Activated CD8-positive, alpha-beta memory T cell treated with anti-CD3 and anti-CD28 coated beads, Interleukin-2, amount 10 ng/mL, durations not matched to agents 7 days and 5 days (primary cell): ENCODE results near the gene ASPRV1. TPM values are rescaled to one million over a fixed set of nuclear protein-coding genes. Genes with fewer than 3 reads are reported as not detected.

Experiments
- ATAC-seq: fragments of 150-1000 bp; cut with Tn5 transposase; one replicate; pipeline ENCODE4 v1.10.0; 2021; ENCODE audit warnings: moderate library complexity
- CTCF ChIA-PET: fragments of 350-600 bp; sonication (Branson Sonifier 250); formaldehyde crosslinking; loops from one replicate; lab custom pipeline; 2021; ENCODE audit warnings: antibody characterized with exemption; lab: Charles Lee
- DNase-seq: peaks from one replicate; pipeline ENCODE4 v3.0.0-alpha.2; 2020
- H3K27ac Mint-ChIP-seq: one replicate; pipeline ENCODE4 v1.8.0; 2021; ENCODE audit warnings: mild to moderate bottlenecking, mixed read lengths
- H3K27me3 Mint-ChIP-seq: one replicate; pipeline ENCODE4 v1.8.0; 2021; ENCODE audit warnings: mixed read lengths
- H3K36me3 Mint-ChIP-seq: one replicate; pipeline ENCODE4 v1.8.0; 2021; ENCODE audit warnings: mild to moderate bottlenecking, mixed read lengths
- H3K4me1 Mint-ChIP-seq: one replicate; pipeline ENCODE4 v1.8.0; 2021; ENCODE audit warnings: mixed read lengths
- H3K4me3 Mint-ChIP-seq: one replicate; pipeline ENCODE4 v1.8.0; 2021; ENCODE audit warnings: mild to moderate bottlenecking, moderate library complexity, mixed read lengths
- H3K9me3 Mint-ChIP-seq: one replicate; pipeline ENCODE4 v1.8.0; 2022; ENCODE audit warnings: low read depth, mixed read lengths
- total RNA-seq, 2 experiments: library from RNA; stranded (reverse); gene quantifications; one replicate each; pipeline ENCODE4 v1.2.3, GENCODE V29; 2021

Gene ASPRV1
- total RNA-seq, 2 experiments from 2014 or later = 1.3 to 1.8 TPM

DNA sequence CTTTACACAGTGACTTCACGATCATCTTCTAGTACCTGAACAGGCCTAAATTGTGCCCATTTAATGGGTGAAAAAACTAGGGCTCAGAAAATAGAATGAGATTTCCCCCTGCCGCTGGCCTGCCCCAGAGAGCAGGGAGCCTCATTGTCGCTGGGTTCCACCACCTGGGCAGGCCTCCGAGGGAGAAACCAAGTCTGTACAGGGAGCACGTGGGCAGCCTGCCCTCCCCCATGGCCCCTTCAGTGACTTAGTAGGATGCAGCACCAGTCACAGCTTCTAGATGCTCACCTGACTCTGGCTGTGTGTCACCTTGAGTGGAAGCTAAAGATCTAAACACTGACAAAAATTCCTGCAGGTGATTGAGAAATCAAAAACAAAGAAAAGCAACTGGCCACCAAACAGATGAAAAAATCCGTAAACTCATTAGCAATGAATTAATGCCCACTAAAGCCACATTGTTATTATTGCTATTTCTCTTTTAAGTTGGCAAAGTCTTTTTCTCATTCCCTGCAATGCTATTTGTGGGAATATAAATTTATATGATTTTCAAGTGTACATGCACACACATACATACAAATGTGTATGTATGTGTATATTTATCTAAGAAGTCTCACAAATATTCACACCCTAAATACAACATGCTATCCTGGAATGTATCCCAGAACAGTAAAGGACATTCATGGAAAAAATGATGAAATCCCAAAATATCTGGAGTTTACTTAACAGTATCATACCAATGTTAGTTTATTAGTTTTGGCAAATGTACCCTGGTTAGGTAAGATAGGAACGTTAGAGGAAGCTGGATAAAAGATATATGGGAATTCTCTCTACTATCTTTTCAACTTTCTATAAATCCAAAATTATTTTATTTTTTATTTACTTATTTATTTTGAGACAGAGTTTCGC lies 18.7 kb upstream of the ASPRV1 start:
- H3K27ac Mint-ChIP-seq = no peak overlapping the region
- H3K4me1 Mint-ChIP-seq = no peaks in the 10 kb centered on the region
- CTCF ChIA-PET = no interaction called here
- no peaks in the 10 kb centered on the region for H3K36me3 Mint-ChIP-seq
- H3K27me3 Mint-ChIP-seq = no peaks in the 10 kb centered on the region
- H3K9me3 Mint-ChIP-seq = no peaks in the 10 kb centered on the region
- H3K4me3 Mint-ChIP-seq = no peak overlapping the region
- DNase-seq (no peak), ATAC-seq (no peak)

DNA sequence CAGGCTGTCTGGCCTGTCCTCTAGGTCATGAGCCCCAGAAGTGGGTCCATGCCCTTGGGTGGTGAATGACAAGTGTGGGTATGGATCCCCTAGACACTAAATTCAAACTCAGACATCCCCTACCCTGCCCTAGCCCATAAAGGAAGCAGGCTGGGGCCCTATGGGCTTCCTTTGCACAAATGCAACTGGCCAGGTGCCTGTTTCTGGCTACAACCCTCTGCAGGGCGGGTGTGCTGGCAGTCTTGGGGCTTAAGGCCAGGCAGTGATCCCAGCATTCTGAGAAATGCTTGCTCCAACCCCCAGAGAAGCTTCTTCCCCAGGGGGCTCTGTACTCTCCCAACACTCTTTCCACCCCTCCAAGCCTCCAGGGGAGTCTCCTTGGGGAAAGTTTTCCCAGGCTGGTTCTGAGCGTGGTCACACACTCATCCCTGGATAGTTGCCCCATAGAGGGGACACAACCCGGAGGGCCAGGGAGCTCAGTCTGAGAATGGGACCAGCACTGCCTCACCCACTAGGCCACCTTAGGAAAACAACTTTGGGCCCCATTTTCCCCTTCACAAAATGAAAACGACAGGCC lies 16.6 kb upstream of the ASPRV1 start:
- Mint-ChIP-seq H3K4me3 (no peak overlapping the region), H3K27me3 (no peaks in the 10 kb centered on the region), H3K36me3 (no peaks in the 10 kb centered on the region), H3K9me3 (no peaks in the 10 kb centered on the region), H3K27ac (no peak overlapping the region), H3K4me1 (no peaks in the 10 kb centered on the region)
- ATAC-seq (no peak), DNase-seq (no peak)
- CTCF ChIA-PET = no interaction called here

DNA sequence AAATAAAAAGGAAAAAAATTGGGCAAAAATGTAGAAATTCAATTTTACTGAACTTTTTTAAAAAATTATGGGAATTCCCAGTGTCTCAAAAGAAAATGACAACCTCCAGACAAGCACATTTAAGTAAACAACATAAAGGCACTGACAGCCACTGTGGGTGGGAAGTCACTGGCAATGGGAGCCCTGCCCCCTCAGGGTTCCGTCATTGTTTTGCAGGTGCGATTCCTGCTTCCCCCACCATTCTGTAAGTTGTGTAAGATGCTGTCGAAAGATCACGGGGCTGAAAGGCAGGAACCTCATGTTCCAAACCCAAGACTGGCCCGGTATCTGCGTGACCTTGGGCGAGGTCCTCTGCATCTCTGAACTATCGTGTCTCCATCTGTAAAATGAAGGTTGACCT lies 15.8 kb upstream of the ASPRV1 start:
- H3K4me1 Mint-ChIP-seq = no peaks in the 10 kb centered on the region
- H3K27me3 Mint-ChIP-seq = no peaks in the 10 kb centered on the region
- CTCF ChIA-PET = no interaction called here
- no peak for ATAC-seq
- no peak overlapping the region for H3K27ac Mint-ChIP-seq
- DNase-seq = no peak
- H3K4me3 Mint-ChIP-seq = no peak overlapping the region
- no peaks in the 10 kb centered on the region for H3K9me3 Mint-ChIP-seq
- no peaks in the 10 kb centered on the region for H3K36me3 Mint-ChIP-seq

DNA sequence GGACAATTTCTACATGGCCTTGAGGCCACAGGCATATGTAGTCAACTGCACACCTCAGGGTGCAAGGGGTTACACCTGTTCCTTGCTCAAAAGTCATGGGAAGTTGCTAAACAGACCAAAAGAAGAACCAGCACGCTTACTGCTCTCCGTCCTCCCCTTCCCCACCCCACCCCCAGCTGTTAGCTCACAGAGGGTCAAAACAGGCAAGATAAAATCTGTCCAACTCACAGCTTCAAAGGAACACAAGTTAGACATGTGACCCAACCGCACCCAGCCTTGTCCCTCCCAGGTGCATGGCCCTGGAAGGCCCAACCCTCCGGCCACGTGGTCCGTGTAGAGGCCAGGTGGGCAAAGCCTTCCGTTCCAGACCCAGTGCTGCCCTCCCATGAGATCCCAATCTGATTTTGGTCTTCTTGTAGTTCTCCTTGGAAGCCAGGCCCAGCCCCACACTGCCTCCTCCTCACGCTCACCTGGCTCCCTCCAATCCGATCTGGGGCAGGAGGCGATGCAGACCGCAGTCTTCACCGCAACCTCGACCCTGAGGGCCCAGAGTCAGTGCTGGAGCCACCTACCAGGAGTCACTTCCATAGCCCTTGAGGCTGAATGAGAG lies 14.5 kb upstream of the ASPRV1 start:
- ATAC-seq (no peak), DNase-seq (no peak)
- CTCF ChIA-PET = no interaction called here
- no peaks in the 10 kb centered on the region for H3K27me3 Mint-ChIP-seq
- no peaks in the 10 kb centered on the region for H3K4me1 Mint-ChIP-seq
- H3K27ac Mint-ChIP-seq = no peak overlapping the region
- H3K36me3 Mint-ChIP-seq = no peaks in the 10 kb centered on the region
- H3K9me3 Mint-ChIP-seq = no peaks in the 10 kb centered on the region
- H3K4me3 Mint-ChIP-seq = no peak overlapping the region

DNA sequence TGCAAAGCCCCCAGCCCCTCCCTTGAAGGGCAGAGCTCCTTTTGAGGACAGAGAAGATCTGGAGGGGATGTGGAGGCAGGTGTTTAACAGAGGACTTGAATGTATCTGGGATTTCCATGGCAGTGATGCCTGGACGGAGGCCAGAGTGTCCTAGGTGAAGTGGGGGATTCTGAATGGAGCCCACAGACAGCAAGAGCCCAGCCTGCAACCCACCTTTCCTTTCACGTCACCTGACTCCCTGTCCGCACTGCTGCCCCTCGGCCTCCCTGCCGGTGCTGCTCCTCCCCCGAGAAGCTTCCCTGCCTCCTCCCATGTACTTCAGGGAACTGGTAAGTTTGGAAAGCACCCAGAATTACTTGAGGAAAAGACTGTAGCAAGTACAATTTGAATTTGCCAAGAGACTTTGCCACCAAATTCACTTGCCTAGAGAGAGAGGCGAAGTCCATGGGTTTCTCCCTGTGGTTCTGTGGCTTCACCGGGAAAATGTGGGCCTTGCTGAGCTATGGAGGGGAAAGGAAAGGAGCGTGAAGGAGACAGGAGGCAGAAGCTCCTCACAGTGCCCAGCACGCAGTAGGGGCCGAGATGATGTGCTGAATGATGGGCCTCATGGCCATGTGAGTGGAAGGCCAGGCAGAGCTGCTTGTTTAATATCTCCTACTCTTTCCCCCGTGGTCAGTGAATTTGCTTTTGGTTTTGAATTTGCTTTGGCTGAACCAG lies 13.9 kb upstream of the ASPRV1 start:
- H3K4me1 Mint-ChIP-seq = no peaks in the 10 kb centered on the region
- ATAC-seq (no peak), DNase-seq (no peak)
- CTCF ChIA-PET = no interaction called here
- no peaks in the 10 kb centered on the region for H3K36me3 Mint-ChIP-seq
- H3K27ac Mint-ChIP-seq = no peak overlapping the region
- H3K27me3 Mint-ChIP-seq = no peaks in the 10 kb centered on the region
- H3K4me3 Mint-ChIP-seq = no peak overlapping the region
- no peaks in the 10 kb centered on the region for H3K9me3 Mint-ChIP-seq

DNA sequence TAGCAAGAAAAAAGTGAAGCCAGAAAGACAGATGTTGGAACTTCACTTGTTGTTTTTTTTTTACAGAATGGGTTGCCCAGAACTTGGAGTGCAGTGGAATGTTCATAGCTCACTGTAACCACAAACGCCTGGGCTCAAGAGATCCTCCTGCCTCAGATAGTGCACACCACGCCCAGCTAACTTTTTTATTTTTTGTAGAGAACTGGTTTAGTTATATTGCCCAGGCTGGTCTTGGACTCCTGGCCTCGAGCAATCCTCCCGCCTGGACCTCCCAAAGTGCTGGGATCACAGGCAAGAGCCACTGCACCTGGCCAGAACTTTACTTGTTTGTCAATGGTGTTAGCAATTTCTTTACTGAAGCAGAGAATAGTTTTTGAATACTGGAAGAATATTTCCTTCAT lies 11.9 kb upstream of the ASPRV1 start:
- H3K4me3 Mint-ChIP-seq = no peak overlapping the region
- H3K27ac Mint-ChIP-seq = no peak overlapping the region
- CTCF ChIA-PET = interaction anchor here (1.3 kb wide), 1 partner anchor 98 kb away, joined by 3 read pairs; no protein-coding TSS in a partner anchor
- H3K27me3 Mint-ChIP-seq = no peaks in the 10 kb centered on the region
- H3K36me3 Mint-ChIP-seq = no peaks in the 10 kb centered on the region
- H3K4me1 Mint-ChIP-seq = no peaks in the 10 kb centered on the region
- no peaks in the 10 kb centered on the region for H3K9me3 Mint-ChIP-seq
- ATAC-seq (no peak), DNase-seq (no peak)

DNA sequence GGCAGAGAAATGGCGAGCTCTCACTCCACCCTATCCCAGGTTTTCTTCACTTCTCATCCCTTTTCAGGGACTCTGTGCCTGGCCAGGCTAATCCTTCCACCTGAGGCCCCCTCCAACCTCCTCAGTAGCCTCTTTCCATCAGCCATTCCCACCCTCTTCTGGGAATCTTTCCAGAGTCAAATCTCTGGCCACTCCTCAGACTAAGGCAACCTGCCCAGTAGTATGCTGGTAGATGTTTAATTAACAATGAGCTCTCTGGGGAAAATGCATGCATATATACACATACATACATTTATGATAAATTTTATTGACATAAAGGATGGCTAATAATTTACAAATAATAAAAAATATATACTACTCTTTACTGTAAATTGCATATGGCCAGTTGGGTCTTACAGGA lies 11.4 kb upstream of the ASPRV1 start:
- H3K27ac Mint-ChIP-seq = no peak overlapping the region
- CTCF ChIA-PET = interaction anchor here (1.3 kb wide), 1 partner anchor 98 kb away, joined by 3 read pairs; no protein-coding TSS in a partner anchor

DNA sequence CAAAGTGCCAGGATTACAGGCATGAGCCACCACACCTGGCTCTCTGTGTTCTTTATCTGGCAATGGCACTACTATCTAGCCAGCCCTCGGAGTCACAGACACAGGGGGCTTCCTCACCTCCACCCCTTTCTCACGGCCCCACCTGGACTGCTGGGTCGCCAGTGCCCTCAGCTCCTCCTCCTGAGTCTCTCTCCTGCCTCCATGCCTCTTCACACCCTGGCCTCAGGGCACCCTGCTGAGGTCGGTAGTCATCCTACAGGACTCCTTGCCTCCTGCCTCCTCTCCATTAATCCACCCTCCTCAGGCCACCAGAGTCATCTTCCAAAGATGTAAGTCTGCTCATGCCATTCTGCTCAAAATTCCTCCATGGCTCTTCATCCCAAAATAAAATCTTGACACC lies 8.6 kb upstream of the ASPRV1 start:
- Mint-ChIP-seq H3K4me1 (no peaks in the 10 kb centered on the region), H3K27me3 (no peaks in the 10 kb centered on the region), H3K36me3 (no peaks in the 10 kb centered on the region), H3K9me3 (no peaks in the 10 kb centered on the region), H3K4me3 (no peak overlapping the region), H3K27ac (no peak overlapping the region)
- no peak for ATAC-seq
- CTCF ChIA-PET = no interaction called here
- DNase-seq = no peak

More for the DNA sequence above, 11.4 kb upstream of the ASPRV1 start:
- Mint-ChIP-seq H3K27me3 (no peaks in the 10 kb centered on the region), H3K4me3 (no peak overlapping the region), H3K9me3 (no peaks in the 10 kb centered on the region), H3K4me1 (no peaks in the 10 kb centered on the region), H3K36me3 (no peaks in the 10 kb centered on the region)
- DNase-seq (no peak), ATAC-seq (no peak)

DNA sequence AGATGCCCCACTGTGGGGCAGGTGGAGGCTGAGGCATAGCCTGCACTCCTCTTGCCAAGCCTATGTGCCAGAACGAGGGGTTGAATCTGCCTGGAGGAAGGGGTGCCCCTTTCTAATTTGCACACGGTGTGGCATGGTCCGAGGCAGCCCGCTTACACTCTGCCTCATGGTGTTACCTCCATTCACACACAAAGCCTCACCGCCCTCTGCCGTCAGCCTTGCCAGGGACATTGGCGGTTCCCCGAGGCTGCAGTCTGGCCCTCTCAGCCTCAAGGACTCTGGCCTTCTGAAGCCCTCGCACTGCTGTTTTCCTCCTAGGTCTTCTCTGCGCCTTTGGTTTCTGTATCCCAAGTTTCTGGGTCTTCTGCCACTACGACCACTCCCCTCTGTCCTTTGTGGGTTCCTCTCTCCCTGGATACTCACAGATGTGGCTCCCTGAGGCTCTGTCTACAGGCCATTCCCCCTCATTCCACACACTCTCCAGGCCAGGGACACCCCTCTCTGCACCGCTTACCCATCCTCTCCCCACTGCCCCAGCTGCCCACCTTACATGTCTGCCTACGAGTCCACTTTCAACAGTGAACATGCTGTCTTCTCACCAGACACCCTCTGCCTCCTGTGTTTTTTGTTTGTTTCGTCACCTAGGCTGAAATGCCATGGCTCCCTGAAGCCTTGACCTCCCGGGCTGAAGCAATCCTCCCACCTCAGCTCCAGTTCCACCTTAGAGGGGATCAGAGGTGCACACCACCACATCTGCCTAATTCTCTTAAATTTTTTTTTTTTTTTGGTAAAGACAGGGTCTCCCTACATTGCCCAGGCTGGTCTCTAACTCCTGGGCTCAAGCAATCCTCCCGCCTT lies 7.9 kb upstream of the ASPRV1 start:
- no peak for ATAC-seq
- no peak overlapping the region for H3K27ac Mint-ChIP-seq
- CTCF ChIA-PET = no interaction called here

DNA sequence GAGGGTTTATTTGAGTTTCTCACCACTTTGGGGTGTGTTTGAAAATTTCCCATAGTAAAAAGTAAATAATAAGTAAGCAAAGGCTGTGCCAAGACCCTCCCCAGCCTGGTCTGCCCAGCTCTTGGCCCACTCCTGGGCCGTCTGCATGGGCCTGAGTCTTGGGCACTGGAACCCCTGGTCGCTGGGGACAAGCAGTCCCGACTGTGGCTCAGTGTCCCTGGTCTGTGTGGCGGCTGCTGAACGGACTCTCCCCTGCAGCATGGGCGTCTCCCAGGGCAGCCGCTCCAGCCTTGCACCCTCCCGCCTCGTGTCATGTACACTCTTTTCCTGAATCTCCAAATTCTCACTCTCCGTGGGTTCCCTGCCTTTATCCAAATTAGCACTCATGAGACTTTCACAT lies 7.2 kb upstream of the ASPRV1 start:
- no peak overlapping the region for H3K27ac Mint-ChIP-seq
- no peak for DNase-seq
- H3K9me3 Mint-ChIP-seq = no peaks in the 10 kb centered on the region
- CTCF ChIA-PET = no interaction called here
- H3K4me3 Mint-ChIP-seq = no peak overlapping the region
- no peaks in the 10 kb centered on the region for H3K27me3 Mint-ChIP-seq
- peaks cover 2% of the 10 kb centered on the region for H3K4me1 Mint-ChIP-seq
- ATAC-seq = no peak
- no peaks in the 10 kb centered on the region for H3K36me3 Mint-ChIP-seq

More for the DNA sequence above, 7.9 kb upstream of the ASPRV1 start:
- peaks cover 2% of the 10 kb centered on the region for H3K4me1 Mint-ChIP-seq
- H3K4me3 Mint-ChIP-seq = no peak overlapping the region
- DNase-seq = no peak
- no peaks in the 10 kb centered on the region for H3K27me3 Mint-ChIP-seq
- no peaks in the 10 kb centered on the region for H3K36me3 Mint-ChIP-seq
- no peaks in the 10 kb centered on the region for H3K9me3 Mint-ChIP-seq

DNA sequence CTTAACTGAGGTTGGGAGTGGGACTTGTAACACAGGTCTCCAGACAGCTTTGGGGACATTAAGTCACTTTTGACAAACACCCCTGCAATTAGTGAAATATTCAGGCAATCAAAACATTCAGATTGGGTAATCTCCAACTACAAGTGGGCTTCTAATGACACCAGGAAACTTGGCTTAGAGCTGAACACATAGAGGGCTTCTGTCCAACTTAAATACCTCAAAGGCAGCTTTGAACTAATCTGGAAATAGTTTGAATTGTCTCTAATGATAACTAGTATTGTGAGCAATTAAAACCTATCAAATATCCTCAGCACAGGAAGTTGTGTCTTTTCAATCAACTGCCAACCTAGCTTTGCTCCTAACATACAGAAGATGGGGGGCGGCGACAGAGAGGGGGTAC lies 5.1 kb upstream of the ASPRV1 start:
- ATAC-seq (no peak), DNase-seq (no peak)
- CTCF ChIA-PET = no interaction called here
- peaks cover 2% of the 10 kb centered on the region for H3K4me1 Mint-ChIP-seq
- no peaks in the 10 kb centered on the region for H3K36me3 Mint-ChIP-seq
- no peaks in the 10 kb centered on the region for H3K9me3 Mint-ChIP-seq
- no peaks in the 10 kb centered on the region for H3K27me3 Mint-ChIP-seq
- no peak overlapping the region for H3K4me3 Mint-ChIP-seq
- no peak overlapping the region for H3K27ac Mint-ChIP-seq

DNA sequence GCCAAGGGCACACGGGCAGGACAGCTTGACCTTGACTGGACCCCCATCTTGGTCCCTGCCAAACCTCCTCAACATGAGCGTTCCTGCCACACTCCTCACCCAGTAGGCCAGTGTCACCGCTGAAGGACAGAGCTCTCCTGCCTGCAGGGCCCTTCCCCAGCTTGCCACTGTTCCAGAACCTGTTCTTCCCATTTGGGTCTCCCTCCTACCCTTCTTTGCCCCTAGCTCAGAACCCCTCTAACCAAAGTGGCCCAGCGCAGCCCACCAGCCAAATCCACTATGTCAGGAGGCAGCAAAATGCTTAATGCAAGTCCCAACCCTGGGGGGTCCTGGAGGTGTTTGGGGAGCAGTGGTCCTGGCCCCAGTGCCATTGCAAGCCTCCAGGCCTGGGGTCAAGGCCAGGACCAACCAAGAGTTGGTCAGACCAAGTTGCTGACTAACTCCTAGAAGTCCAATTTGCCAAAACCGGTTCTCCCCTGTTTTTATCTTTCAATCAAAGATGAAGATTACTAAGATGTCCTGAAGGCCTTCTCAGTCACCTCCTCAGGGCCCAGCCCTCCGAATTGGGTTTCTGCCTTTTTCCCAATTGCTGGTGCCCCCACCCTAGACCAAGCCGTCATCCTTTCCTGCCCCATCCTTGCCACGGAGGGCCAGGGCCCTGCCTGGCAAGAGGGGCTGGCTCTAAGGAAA lies 4.5 kb upstream of the ASPRV1 start:
- DNase-seq (no peak), ATAC-seq (no peak)
- Mint-ChIP-seq H3K9me3 (no peaks in the 10 kb centered on the region), H3K27ac (no peak overlapping the region), H3K4me1 (peaks cover 2% of the 10 kb centered on the region), H3K4me3 (no peak overlapping the region), H3K36me3 (no peaks in the 10 kb centered on the region), H3K27me3 (no peaks in the 10 kb centered on the region)
- CTCF ChIA-PET = no interaction called here
